ENCODE measurements around the gene CES3.

DNA sequence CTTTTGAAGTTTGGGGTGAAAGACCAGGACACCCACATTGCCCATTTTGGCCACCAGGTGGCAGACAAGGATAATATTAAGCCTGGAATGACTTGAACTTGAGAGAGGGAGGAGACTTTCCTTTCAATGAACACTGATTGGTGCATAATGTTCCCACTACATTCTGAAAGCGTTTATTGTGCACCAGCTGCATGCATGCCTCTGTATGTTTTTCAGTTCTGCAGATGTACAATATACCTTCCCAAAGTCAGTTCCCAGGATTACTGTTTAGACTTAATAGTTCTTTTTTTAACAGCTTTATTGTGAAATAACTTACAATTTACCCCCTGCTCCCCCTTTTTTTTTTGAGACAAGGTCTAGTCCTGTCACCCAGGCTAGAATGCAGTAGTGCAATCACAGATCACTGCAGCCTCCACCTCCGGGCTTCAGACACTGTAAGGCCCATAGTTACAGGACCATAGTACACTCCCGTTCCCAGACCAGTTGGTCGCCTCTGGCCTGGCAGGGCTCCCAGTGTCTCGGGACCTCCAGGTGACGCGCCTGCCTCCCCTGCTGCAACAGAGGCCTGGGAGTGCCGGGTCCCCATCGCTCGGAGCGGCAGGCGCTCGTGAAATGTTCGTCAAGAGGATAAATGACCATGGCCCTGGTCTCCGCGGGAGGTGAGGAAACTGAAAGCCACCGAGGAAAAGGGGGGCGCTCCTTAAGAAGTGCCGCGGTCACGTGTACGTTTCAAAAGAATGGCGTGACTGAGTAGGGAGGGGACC is 13.6 kb upstream of the CES3 start:
- no peak for TF ChIP-seq BHLHE40 (IDR thresholded peaks at IDR 0.05; ENCODE audit: low read length)
- TF ChIP-seq TGIF2 (CRISPR knock-in tag; IDR thresholded peaks at IDR 0.05) = no peak
- no peak for TF ChIP-seq HNRNPUL1 (IDR thresholded peaks at IDR 0.05; ENCODE audit: low read length)
- no peak for TF ChIP-seq EGR1 (conservative IDR thresholded peaks at IDR 0.05)
- TF ChIP-seq SMARCC2 (IDR thresholded peaks at IDR 0.05; ENCODE audit: low read depth) = no peak
- TF ChIP-seq CREB3L1 (IDR thresholded peaks at IDR 0.05; ENCODE audit: borderline replicate concordance, low read depth) = no peak
- TF ChIP-seq ATF3 (IDR thresholded peaks at IDR 0.05) = no peak
- no peak for TF ChIP-seq ATF3 (CRISPR knock-in tag; conservative IDR thresholded peaks at IDR 0.05)
- TF ChIP-seq, protein P1, sequence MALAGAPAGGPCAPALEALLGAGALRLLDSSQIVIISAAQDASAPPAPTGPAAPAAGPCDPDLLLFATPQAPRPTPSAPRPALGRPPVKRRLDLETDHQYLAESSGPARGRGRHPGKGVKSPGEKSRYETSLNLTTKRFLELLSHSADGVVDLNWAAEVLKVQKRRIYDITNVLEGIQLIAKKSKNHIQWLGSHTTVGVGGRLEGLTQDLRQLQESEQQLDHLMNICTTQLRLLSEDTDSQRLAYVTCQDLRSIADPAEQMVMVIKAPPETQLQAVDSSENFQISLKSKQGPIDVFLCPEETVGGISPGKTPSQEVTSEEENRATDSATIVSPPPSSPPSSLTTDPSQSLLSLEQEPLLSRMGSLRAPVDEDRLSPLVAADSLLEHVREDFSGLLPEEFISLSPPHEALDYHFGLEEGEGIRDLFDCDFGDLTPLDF (CRISPR knock-in tag; IDR thresholded peaks at IDR 0.05) = no peak
- TF ChIP-seq RFX1 (IDR thresholded peaks at IDR 0.05) = no peak
- no peak for TF ChIP-seq SREBF2 (CRISPR knock-in tag; IDR thresholded peaks at IDR 0.05)
- TF ChIP-seq, protein P2, sequence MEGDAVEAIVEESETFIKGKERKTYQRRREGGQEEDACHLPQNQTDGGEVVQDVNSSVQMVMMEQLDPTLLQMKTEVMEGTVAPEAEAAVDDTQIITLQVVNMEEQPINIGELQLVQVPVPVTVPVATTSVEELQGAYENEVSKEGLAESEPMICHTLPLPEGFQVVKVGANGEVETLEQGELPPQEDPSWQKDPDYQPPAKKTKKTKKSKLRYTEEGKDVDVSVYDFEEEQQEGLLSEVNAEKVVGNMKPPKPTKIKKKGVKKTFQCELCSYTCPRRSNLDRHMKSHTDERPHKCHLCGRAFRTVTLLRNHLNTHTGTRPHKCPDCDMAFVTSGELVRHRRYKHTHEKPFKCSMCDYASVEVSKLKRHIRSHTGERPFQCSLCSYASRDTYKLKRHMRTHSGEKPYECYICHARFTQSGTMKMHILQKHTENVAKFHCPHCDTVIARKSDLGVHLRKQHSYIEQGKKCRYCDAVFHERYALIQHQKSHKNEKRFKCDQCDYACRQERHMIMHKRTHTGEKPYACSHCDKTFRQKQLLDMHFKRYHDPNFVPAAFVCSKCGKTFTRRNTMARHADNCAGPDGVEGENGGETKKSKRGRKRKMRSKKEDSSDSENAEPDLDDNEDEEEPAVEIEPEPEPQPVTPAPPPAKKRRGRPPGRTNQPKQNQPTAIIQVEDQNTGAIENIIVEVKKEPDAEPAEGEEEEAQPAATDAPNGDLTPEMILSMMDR (IDR thresholded peaks at IDR 0.05 in 2 of 3, conservative IDR thresholded peaks at IDR 0.05 in 1 of 3; ENCODE audit: insufficient read depth in 2 of 3, low read depth in 1 of 3, low read length in 3 of 3) = peak; percentile 76 to 94 (median 92)
- TF ChIP-seq SIN3A (IDR thresholded peaks at IDR 0.05; ENCODE audit: borderline replicate concordance in 2 of 2, control insufficient read depth in 1 of 2, low read depth in 2 of 2, low read length in 2 of 2) = no peak

Measured in K562 (cell line).